SK-N-SH treated with all-trans-retinoic acid at 6 μM for 48 hours (cell line): ENCODE results near the gene KCNIP1.

ENCODE experiments used
- ATAC-seq: fragments of 200-7000 bp; cut with Tn5 transposase; 3 replicates; pipeline ENCODE4 v1.9.1; 2020; ENCODE audit warnings: mild to moderate bottlenecking, moderate library complexity
- ARNTL ChIP-seq: fragments of 450-650 bp; formaldehyde crosslinking; IDR thresholded peaks from 2 replicates; pipeline ENCODE4 v1.5.0; 2020; ENCODE audit warnings: low read depth, mild to moderate bottlenecking, moderate library complexity, borderline replicate concordance
- CREB5 ChIP-seq: fragments of 250-450 bp; sonication (Bioruptor Pico); IDR thresholded peaks from 2 replicates; pipeline ENCODE4 v1.5.1; 2020; ENCODE audit warnings: low read depth, mild to moderate bottlenecking, moderate library complexity
- CSDC2 ChIP-seq: fragments of 250-450 bp; sonication (Bioruptor Pico); IDR thresholded peaks from 2 replicates; pipeline ENCODE4 v1.5.0; 2020; ENCODE audit warnings: mild to moderate bottlenecking, moderate library complexity
- CSRNP3 ChIP-seq: fragments of 250-450 bp; sonication (Bioruptor Pico); IDR thresholded peaks from 2 replicates; pipeline ENCODE4 v1.5.1; 2021; ENCODE audit warnings: mild to moderate bottlenecking, moderate library complexity
- ESRRG ChIP-seq: fragments of 250-450 bp; sonication (Bioruptor Pico); IDR thresholded peaks from 2 replicates; pipeline ENCODE4 v1.6.1; 2021; ENCODE audit warnings: mild to moderate bottlenecking
- GLIS3 ChIP-seq: fragments of 250-450 bp; sonication (Bioruptor Pico); IDR thresholded peaks from 2 replicates; pipeline ENCODE4 v1.5.0; 2020; ENCODE audit warnings: mild to moderate bottlenecking, moderate library complexity
- ISL1 ChIP-seq: fragments of 250-450 bp; sonication (Bioruptor Pico); IDR thresholded peaks from 2 replicates; pipeline ENCODE4 v2.1.2; 2022; ENCODE audit warnings: mild to moderate bottlenecking, moderate library complexity
- OSR1 ChIP-seq: fragments of 250-450 bp; sonication (Bioruptor Pico); IDR thresholded peaks from 2 replicates; pipeline ENCODE4 v1.8.0; 2022; ENCODE audit warnings: moderate library complexity, mild to moderate bottlenecking, inconsistent platforms
- PATZ1 ChIP-seq: fragments of 250-450 bp; sonication (Bioruptor Pico); IDR thresholded peaks from 2 replicates; pipeline ENCODE4 v1.8.0; 2020; ENCODE audit warnings: mild to moderate bottlenecking, moderate library complexity, borderline replicate concordance
- POU6F1 ChIP-seq: fragments of 250-450 bp; sonication (Bioruptor Pico); IDR thresholded peaks from 2 replicates; pipeline ENCODE4 v1.8.0; 2021; ENCODE audit warnings: low read depth, mild to moderate bottlenecking, moderate library complexity, borderline replicate concordance
- PPARA ChIP-seq: fragments of 250-450 bp; sonication (Bioruptor Pico); IDR thresholded peaks from 2 replicates; pipeline ENCODE4 v1.5.0; 2020; ENCODE audit warnings: mild to moderate bottlenecking, borderline replicate concordance
- RARB ChIP-seq: fragments of 250-450 bp; sonication (Bioruptor Pico); IDR thresholded peaks from 2 replicates; pipeline ENCODE4 v1.8.0; 2021; ENCODE audit warnings: mild to moderate bottlenecking, moderate library complexity
- SNAI2 ChIP-seq: fragments of 250-450 bp; sonication (Bioruptor Pico); IDR thresholded peaks from 2 replicates; pipeline ENCODE4 v1.5.0; 2020; ENCODE audit warnings: mild to moderate bottlenecking, moderate library complexity
- TCF4 ChIP-seq: fragments of 250-450 bp; sonication (Bioruptor Pico); IDR thresholded peaks from 2 replicates; pipeline ENCODE4 v1.8.0; 2021; ENCODE audit warnings: mild to moderate bottlenecking, moderate library complexity, borderline replicate concordance
- TOX ChIP-seq: fragments of 250-450 bp; sonication (Bioruptor Pico); IDR thresholded peaks from 2 replicates; pipeline ENCODE4 v1.8.0; 2021; ENCODE audit warnings: mild to moderate bottlenecking, moderate library complexity, borderline replicate concordance
- ZC3H10 ChIP-seq: fragments of 250-450 bp; sonication (Bioruptor Pico); IDR thresholded peaks from 2 replicates; pipeline ENCODE4 v1.5.1; 2021; ENCODE audit warnings: mild to moderate bottlenecking, moderate library complexity
- ZFP3 ChIP-seq: fragments of 250-450 bp; sonication (Bioruptor Pico); IDR thresholded peaks from 2 replicates; pipeline ENCODE4 v1.5.0; 2020; ENCODE audit warnings: mild to moderate bottlenecking, moderate library complexity
- ZFP30 ChIP-seq: fragments of 450-650 bp; formaldehyde crosslinking; IDR thresholded peaks from 2 replicates; pipeline ENCODE4 v1.5.0; 2022; ENCODE audit warnings: mild to moderate bottlenecking, moderate library complexity
- ZNF565 ChIP-seq: fragments of 450-650 bp; formaldehyde crosslinking; conservative IDR thresholded peaks from 2 replicates; pipeline ENCODE4 v1.5.0; 2020; ENCODE audit warnings: low read depth, mild to moderate bottlenecking, moderate library complexity
- ZNF70 ChIP-seq: fragments of 450-650 bp; formaldehyde crosslinking; IDR thresholded peaks from 2 replicates; pipeline ENCODE4 v1.5.0; 2020; ENCODE audit warnings: mild to moderate bottlenecking, moderate library complexity
- ZNF8 ChIP-seq: fragments of 450-650 bp; formaldehyde crosslinking; IDR thresholded peaks from 2 replicates; pipeline ENCODE4 v1.5.0; 2020; ENCODE audit warnings: mild to moderate bottlenecking, moderate library complexity

Gene KCNIP1

GRCh38 chr5:170597872-170598271, 94.1 kb downstream of the KCNIP1 start:
- no peak for TF ChIP-seq PATZ1 (CRISPR knock-in tag)
- no peak for TF ChIP-seq RARB (CRISPR knock-in tag)
- TF ChIP-seq GLIS3 (CRISPR knock-in tag) = no peak
- TF ChIP-seq ZFP3 (CRISPR knock-in tag) = no peak
- TF ChIP-seq CREB5 (CRISPR knock-in tag) = no peak
- no peak for TF ChIP-seq ZNF565 (CRISPR knock-in tag)
- no peak for TF ChIP-seq ZC3H10 (CRISPR knock-in tag)
- TF ChIP-seq TCF4 (CRISPR knock-in tag) = no peak
- TF ChIP-seq ISL1 (CRISPR knock-in tag) = no peak
- TF ChIP-seq TOX (CRISPR knock-in tag) = no peak
- TF ChIP-seq ESRRG = no peak
- no peak for TF ChIP-seq CSDC2 (CRISPR knock-in tag)
- TF ChIP-seq OSR1 = no peak
- TF ChIP-seq ARNTL (CRISPR knock-in tag) = no peak
- TF ChIP-seq, all 23 proteins: peak for 0
- ATAC-seq = peak; percentile 47

- TF ChIP-seq SNAI2 (CRISPR knock-in tag) = no peak
- TF ChIP-seq RARB (CRISPR knock-in tag) = no peak
- TF ChIP-seq ZNF565 (CRISPR knock-in tag) = no peak
- TF ChIP-seq POU6F1 (CRISPR knock-in tag) = no peak
- no peak for TF ChIP-seq GLIS3 (CRISPR knock-in tag)
- TF ChIP-seq CSRNP3 (CRISPR knock-in tag) = no peak
- no peak for TF ChIP-seq ZNF8 (CRISPR knock-in tag)
- TF ChIP-seq ISL1 (CRISPR knock-in tag) = no peak
- TF ChIP-seq TCF4 (CRISPR knock-in tag) = no peak
- no peak for TF ChIP-seq TOX (CRISPR knock-in tag)
- TF ChIP-seq CREB5 (CRISPR knock-in tag) = no peak
- TF ChIP-seq PPARA (CRISPR knock-in tag) = no peak
- TF ChIP-seq ZNF70 (CRISPR knock-in tag) = no peak
- TF ChIP-seq ZFP30 (CRISPR knock-in tag) = no peak
- no peak for ATAC-seq
Observed at GRCh38 chr5:170599756-170600155, 95.9 kb downstream of the KCNIP1 start.

GRCh38 chr5:170601619-170602018, 97.8 kb downstream of the KCNIP1 start:
- no peak for TF ChIP-seq CREB5 (CRISPR knock-in tag)
- TF ChIP-seq ISL1 (CRISPR knock-in tag) = no peak
- no peak for TF ChIP-seq ZNF8 (CRISPR knock-in tag)
- TF ChIP-seq TOX (CRISPR knock-in tag) = no peak
- no peak for TF ChIP-seq SNAI2 (CRISPR knock-in tag)
- no peak for TF ChIP-seq ZNF565 (CRISPR knock-in tag)
- no peak for TF ChIP-seq ESRRG
- no peak for TF ChIP-seq CSDC2 (CRISPR knock-in tag)

More at GRCh38 chr5:170601619-170602018, 97.8 kb downstream of the KCNIP1 start:
- no peak for ATAC-seq
